Brain microvascular endothelial cell (primary cell): ENCODE results near the gene CDYL.

Experiments
- DNase-seq: peaks from one replicate; pipeline ENCODE4 v3.0.0-alpha.2; 2020
- H3K27ac ChIP-seq: fragments of 250-450 bp; sonication (Bioruptor Pico); 2 replicates; pipeline ENCODE4 v1.5.1; 2020; ENCODE audit warnings: mild to moderate bottlenecking, moderate library complexity
- H3K27me3 ChIP-seq: fragments of 250-450 bp; sonication (Bioruptor Pico); replicated peaks from 2 replicates; pipeline ENCODE4 v1.5.1; 2020; ENCODE audit warnings: mild to moderate bottlenecking
- H3K36me3 ChIP-seq: fragments of 250-450 bp; sonication (Bioruptor Pico); replicated peaks from 2 replicates; pipeline ENCODE4 v1.5.1; 2020; ENCODE audit warnings: mild to moderate bottlenecking
- H3K4me3 ChIP-seq: 2 replicates; pipeline ENCODE4 v1.5.1; 2011; ENCODE audit warnings: low read depth, mild to moderate bottlenecking, control low read depth, low read length, moderate library complexity
- CTCF ChIP-seq: IDR thresholded peaks from 2 replicates; pipeline ENCODE4 v1.5.1; 2011; ENCODE audit warnings: low read depth, mild to moderate bottlenecking, moderate library complexity, low read length, control low read depth, inconsistent platforms; ENCODE audit errors: missing control alignments
- in situ Hi-C: cut with HindIII; loops from 2 replicates; pipeline ENCODE4 v1.10.0; 2017; ENCODE audit warnings: low sequenced_read_pairs, low pct_ligation_motif_present

The CDYL gene

GRCh38 chr6:4957521-4958231, 181.5 kb downstream of the CDYL start:
- peak; percentile 48 for TF ChIP-seq CTCF
- H3K27me3 ChIP-seq, result no peaks in the 10 kb centered on the region
- no peak overlapping the region for H3K27ac ChIP-seq
- DNase-seq, result no peak
- no peak overlapping the region for H3K4me3 ChIP-seq
- in situ Hi-C loops, result no loop called here
- H3K36me3 ChIP-seq, result peaks cover 10% of the 10 kb centered on the region

GRCh38 chr6:4958624-4959023, 182.4 kb downstream of the CDYL start:
- Histone ChIP-seq H3K4me3 (no peak overlapping the region), H3K36me3 (peaks cover 7% of the 10 kb centered on the region), H3K27ac (no peak overlapping the region), H3K27me3 (no peaks in the 10 kb centered on the region)
- in situ Hi-C loops, result no loop called here
- TF ChIP-seq CTCF, result no peak
- DNase-seq, result no peak

GRCh38 chr6:4961322-4962168, 185.3 kb downstream of the CDYL start:
- in situ Hi-C loops, result no loop called here
- TF ChIP-seq CTCF, result no peak
- Histone ChIP-seq H3K4me3 (no peak overlapping the region), H3K27me3 (no peaks in the 10 kb centered on the region), H3K36me3 (no peaks in the 10 kb centered on the region), H3K27ac (no peak overlapping the region)
- no peak for DNase-seq

GRCh38 chr6:4962905-4963304, 186.7 kb downstream of the CDYL start:
- Histone ChIP-seq H3K36me3 (no peaks in the 10 kb centered on the region), H3K27ac (no peak overlapping the region), H3K27me3 (no peaks in the 10 kb centered on the region), H3K4me3 (no peak overlapping the region)
- peak; percentile 12 for DNase-seq
- no peak for TF ChIP-seq CTCF
- in situ Hi-C loops, result no loop called here

- H3K36me3 ChIP-seq, result no peaks in the 10 kb centered on the region
- H3K27ac ChIP-seq, result no peak overlapping the region
- in situ Hi-C loops, result no loop called here
- no peak overlapping the region for H3K4me3 ChIP-seq
- DNase-seq, result no peak
- TF ChIP-seq CTCF, result no peak
- no peaks in the 10 kb centered on the region for H3K27me3 ChIP-seq
These were observed 188.7 kb downstream of the CDYL start for GRCh38 chr6:4964675-4965561.
